RWPE2 (cell line): ENCODE data around the gene BSND.

Source experiments
- ATAC-seq: fragments of 200-7000 bp; cut with Tn5 transposase; 3 replicates; pipeline ENCODE4 v1.9.1; 2021; ENCODE audit warnings: low read depth
- DNase-seq: peaks from one replicate; pipeline ENCODE4 v3.0.0-alpha.2; 2020; ENCODE audit warnings: low spot score
- H3K27ac ChIP-seq: fragments of 450-650 bp; 2 replicates; pipeline ENCODE4 v1.5.1; 2017; ENCODE audit warnings: mild to moderate bottlenecking; ENCODE audit not compliant: poor library complexity, severe bottlenecking
- H3K27me3 ChIP-seq: fragments of 250-450 bp; sonication (Bioruptor Pico); 2 replicates; pipeline ENCODE4 v1.5.1; 2021; ENCODE audit warnings: mild to moderate bottlenecking, moderate library complexity; ENCODE audit not compliant: insufficient read depth, poor library complexity, severe bottlenecking
- H3K36me3 ChIP-seq: fragments of 250-450 bp; sonication (Bioruptor Pico); 2 replicates; pipeline ENCODE4 v1.5.1; 2020; ENCODE audit warnings: low read depth, mild to moderate bottlenecking, moderate library complexity
- H3K4me1 ChIP-seq: fragments of 250-450 bp; sonication (Bioruptor Pico); 2 replicates; pipeline ENCODE4 v1.5.1; 2021; ENCODE audit warnings: mild to moderate bottlenecking, moderate library complexity; ENCODE audit not compliant: insufficient read depth, poor library complexity, severe bottlenecking
- H3K4me3 ChIP-seq: fragments of 250-450 bp; sonication (Bioruptor Pico); 2 replicates; pipeline ENCODE4 v1.5.1; 2021; ENCODE audit warnings: mild to moderate bottlenecking, moderate library complexity; ENCODE audit not compliant: severe bottlenecking
- H3K9me3 ChIP-seq: fragments of 250-450 bp; sonication (Bioruptor Pico); 2 replicates; pipeline ENCODE4 v1.5.1; 2021; ENCODE audit warnings: mild to moderate bottlenecking, moderate library complexity; ENCODE audit not compliant: severe bottlenecking
- TF ChIP-seq, protein P1 (sequence below): fragments of 450-650 bp; IDR thresholded peaks from one replicate; pipeline ENCODE4 v1.5.1; 2017; ENCODE audit warnings: mild to moderate bottlenecking, moderate library complexity; ENCODE audit not compliant: poor library complexity, severe bottlenecking

The BSND gene

DNA sequence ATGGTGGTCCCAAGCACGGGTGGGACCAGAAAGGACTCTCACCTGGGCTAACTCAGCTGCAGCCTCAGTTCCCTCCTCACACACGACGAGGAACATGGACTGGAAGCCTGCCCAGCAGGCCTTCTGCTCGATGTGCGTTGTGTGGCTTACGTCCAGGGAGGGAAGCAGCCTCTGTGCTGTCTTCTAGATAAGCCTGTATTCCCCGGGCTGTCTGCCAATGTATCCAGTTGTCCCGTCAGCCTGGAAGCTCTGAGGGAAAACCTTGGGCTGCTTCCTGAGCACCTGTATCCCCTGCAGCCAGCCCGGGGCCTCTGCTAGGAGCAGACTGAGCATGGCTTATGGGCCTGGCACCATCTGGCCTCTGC, 51.2 kb downstream of the BSND start:
- ATAC-seq (0 out of 3 replicates have a peak, but pooled peaks have one; percentile 7), DNase-seq (no peak)
- Histone ChIP-seq H3K27ac (no peak overlapping the region), H3K4me3 (no peak overlapping the region), H3K27me3 (no peaks in the 10 kb centered on the region), H3K4me1 (no peaks in the 10 kb centered on the region), H3K36me3 (peaks cover 98% of the 10 kb centered on the region), H3K9me3 (no peaks in the 10 kb centered on the region)
- TF ChIP-seq, protein P1, sequence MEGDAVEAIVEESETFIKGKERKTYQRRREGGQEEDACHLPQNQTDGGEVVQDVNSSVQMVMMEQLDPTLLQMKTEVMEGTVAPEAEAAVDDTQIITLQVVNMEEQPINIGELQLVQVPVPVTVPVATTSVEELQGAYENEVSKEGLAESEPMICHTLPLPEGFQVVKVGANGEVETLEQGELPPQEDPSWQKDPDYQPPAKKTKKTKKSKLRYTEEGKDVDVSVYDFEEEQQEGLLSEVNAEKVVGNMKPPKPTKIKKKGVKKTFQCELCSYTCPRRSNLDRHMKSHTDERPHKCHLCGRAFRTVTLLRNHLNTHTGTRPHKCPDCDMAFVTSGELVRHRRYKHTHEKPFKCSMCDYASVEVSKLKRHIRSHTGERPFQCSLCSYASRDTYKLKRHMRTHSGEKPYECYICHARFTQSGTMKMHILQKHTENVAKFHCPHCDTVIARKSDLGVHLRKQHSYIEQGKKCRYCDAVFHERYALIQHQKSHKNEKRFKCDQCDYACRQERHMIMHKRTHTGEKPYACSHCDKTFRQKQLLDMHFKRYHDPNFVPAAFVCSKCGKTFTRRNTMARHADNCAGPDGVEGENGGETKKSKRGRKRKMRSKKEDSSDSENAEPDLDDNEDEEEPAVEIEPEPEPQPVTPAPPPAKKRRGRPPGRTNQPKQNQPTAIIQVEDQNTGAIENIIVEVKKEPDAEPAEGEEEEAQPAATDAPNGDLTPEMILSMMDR: no peak

DNA sequence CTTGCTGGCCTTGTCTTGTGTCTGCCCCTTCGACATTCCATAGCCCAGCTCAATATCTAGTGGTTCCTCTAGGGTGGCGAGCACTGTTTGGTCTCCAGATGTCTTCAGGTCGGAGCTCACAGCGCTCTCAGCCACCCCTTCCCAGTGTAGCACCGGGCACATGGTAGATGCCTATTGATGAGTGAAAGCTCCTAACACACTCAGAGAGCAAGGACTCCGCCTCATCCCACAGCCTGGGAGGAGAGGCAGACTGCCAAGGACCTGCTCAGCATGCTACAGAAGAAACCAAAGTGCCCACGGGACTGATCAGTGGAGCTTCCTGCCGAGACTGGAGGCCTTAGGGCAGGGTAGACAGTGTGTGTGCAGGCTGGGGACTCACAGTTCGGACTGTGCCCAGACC, 51.5 kb downstream of the BSND start:
- Histone ChIP-seq H3K27me3 (no peaks in the 10 kb centered on the region), H3K4me3 (no peak overlapping the region), H3K9me3 (no peaks in the 10 kb centered on the region), H3K36me3 (peaks cover 98% of the 10 kb centered on the region), H3K27ac (no peak overlapping the region), H3K4me1 (no peaks in the 10 kb centered on the region)
- DNase-seq (no peak), ATAC-seq (0 out of 3 replicates have a peak, but pooled peaks have one; percentile 20)
- TF ChIP-seq, protein P1: no peak

DNA sequence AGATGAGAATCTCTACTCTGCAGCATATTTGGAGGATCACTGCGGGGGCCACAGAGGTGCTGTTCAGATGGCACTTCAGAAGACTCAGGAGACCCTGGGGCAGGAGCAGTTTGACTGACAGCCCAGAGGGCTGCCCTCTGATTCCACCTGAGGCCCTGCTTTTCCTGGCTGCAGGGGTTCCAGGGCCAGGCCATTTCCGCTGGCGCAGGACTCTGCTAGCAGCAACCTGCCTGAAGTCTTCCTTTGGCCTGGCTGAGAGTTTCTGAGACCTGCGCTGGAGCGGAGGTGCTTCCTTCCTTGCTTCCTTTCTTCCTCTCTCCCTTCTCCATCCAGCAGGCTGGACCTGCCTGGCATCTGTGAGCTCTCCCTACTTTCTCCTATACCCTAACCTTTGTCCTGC, 52.4 kb downstream of the BSND start:
- TF ChIP-seq, protein P1: no peak
- Histone ChIP-seq H3K36me3 (peaks cover 97% of the 10 kb centered on the region), H3K4me1 (no peaks in the 10 kb centered on the region), H3K27me3 (no peaks in the 10 kb centered on the region), H3K4me3 (no peak overlapping the region), H3K27ac (no peak overlapping the region), H3K9me3 (no peaks in the 10 kb centered on the region)
- ATAC-seq: no peak
- no peak for DNase-seq

DNA sequence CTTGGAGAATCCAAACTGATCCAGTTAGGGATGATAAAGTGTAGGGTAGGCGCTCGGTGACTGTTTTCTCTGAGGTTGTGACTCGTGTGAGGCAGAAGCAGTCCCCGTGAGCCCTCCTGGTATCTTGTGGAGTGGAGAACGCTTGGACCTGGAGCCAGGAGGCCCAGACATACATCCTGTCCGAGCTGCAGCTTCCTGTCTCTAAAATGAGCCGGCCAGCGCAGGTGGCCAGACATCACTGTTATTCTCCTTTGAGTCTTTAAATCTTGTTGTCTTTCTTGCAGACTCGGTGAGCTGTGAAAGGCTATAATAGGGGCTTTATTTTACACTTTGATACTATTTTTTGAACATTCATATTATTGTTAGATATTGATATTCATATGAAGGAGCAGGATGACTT, 52.9 kb downstream of the BSND start:
- TF ChIP-seq, protein P1: no peak
- H3K4me3 ChIP-seq: no peak overlapping the region
- H3K4me1 ChIP-seq: no peaks in the 10 kb centered on the region
- H3K9me3 ChIP-seq: no peaks in the 10 kb centered on the region
- DNase-seq: no peak
- no peak for ATAC-seq
- H3K27ac ChIP-seq: no peak overlapping the region
- H3K36me3 ChIP-seq: peaks cover 96% of the 10 kb centered on the region
- H3K27me3 ChIP-seq: no peaks in the 10 kb centered on the region

DNA sequence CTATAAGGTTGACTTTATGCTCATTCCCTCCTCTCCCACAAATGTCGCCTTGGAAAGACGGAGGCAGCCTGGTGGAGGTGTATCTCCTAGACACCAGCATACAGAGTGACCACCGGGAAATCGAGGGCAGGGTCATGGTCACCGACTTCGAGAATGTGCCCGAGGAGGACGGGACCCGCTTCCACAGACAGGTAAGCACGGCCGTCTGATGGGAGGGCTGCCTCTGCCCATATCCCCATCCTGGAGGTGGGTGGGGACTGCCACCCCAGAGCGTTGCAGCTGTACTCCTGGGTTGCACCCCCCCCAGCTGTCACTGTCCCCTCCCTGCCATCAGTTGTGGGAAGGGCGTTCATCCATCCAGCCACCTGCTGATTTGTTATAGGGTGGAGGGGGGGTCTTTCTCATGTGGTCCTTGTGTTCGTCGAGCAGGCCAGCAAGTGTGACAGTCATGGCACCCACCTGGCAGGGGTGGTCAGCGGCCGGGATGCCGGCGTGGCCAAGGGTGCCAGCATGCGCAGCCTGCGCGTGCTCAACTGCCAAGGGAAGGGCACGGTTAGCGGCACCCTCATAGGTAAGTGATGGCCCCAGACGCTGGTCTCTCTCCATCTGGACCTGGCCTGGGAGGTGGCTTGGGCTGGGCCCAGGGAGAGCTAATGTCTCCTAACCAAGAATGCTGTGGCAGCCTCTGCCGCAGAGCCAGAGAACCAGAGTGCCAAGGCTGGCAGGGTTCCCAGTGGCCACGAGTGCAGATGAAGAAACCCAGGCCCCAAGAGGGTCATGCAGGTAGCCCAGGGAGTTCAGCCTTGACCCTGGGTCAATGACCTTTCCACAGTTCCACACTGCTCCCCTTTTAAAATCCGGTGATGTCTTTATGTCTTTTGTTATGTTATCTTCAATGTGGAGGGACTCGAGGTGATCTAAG, 53.7 kb downstream of the BSND start:
- Histone ChIP-seq H3K4me1 (no peaks in the 10 kb centered on the region), H3K27ac (no peak overlapping the region), H3K27me3 (no peaks in the 10 kb centered on the region), H3K9me3 (no peaks in the 10 kb centered on the region), H3K4me3 (no peak overlapping the region), H3K36me3 (peaks cover 96% of the 10 kb centered on the region)
- TF ChIP-seq, protein P1: no peak
- DNase-seq: peak; percentile 26
- ATAC-seq: no peak
